Transverse colon (tissue), 4 donors: ENCODE results near the gene ZBTB12.

ENCODE experiments used
- CTCF ChIP-seq, 5 experiments: fragments of 200-600 bp in 3 of 5; fragments of 450-650 bp in 2 of 5; sonication (generic) in 3 of 5; IDR thresholded peaks; 1 replicate in 2 of 5; 2 replicates in 3 of 5; pipeline ENCODE4 v1.5.1; 2016 to 2017; ENCODE audit warnings: antibody characterized with exemption in 5 of 5, inconsistent platforms in 3 of 5, mild to moderate bottlenecking in 2 of 5, moderate library complexity in 1 of 5
- EP300 ChIP-seq: sonication (generic); formaldehyde crosslinking; IDR thresholded peaks from one replicate; pipeline ENCODE4 v1.6.1; 2017; ENCODE audit warnings: antibody characterized with exemption, low read depth
- POLR2A ChIP-seq: fragments of 450-650 bp; IDR thresholded peaks from one replicate; pipeline ENCODE4 v1.6.1; 2016; ENCODE audit warnings: antibody characterized with exemption, mild to moderate bottlenecking, moderate library complexity
- POLR2AphosphoS5 ChIP-seq, 3 donors: sonication (generic); formaldehyde crosslinking; IDR thresholded peaks; one replicate each; pipeline ENCODE4 v1.6.1; 2016; ENCODE audit warnings: antibody characterized with exemption in 3 of 3

GRCh38 chr6:31947070-31947675, 45.3 kb upstream of the ZBTB12 start:
- no peak for TF ChIP-seq POLR2A
- TF ChIP-seq CTCF (IDR thresholded peaks at IDR 0.05) = no peak
- no peak for TF ChIP-seq POLR2AphosphoS5 (IDR thresholded peaks at IDR 0.05)
- TF ChIP-seq EP300 = no peak
